Measurements from ENCODE around the gene HOXA9.
A peak's percentile ranks its signal among the peaks of the same experiment; 100 is the strongest.

HOXA9 gene

GRCh38 chr7:27130540-27131389, 34.6 kb downstream of the HOXA9 start, which contains the start of gene HOXA4 (continued):
- TF ChIP-seq ZBTB26 (tag by site-specific recombination; optimal IDR thresholded peaks at IDR 0.05) (peak; percentile 94), ZNF629 (tag by site-specific recombination; IDR thresholded peaks at IDR 0.05) (peak; percentile 63), ZNF280C (tag by site-specific recombination; IDR thresholded peaks at IDR 0.05) (no peak), ZNF843 (tag by site-specific recombination; IDR thresholded peaks at IDR 0.05) (peak; percentile 52), PRDM2 (tag by site-specific recombination; IDR thresholded peaks at IDR 0.05; ENCODE audit: borderline replicate concordance) (no peak), MZF1 (tag by site-specific recombination; IDR thresholded peaks at IDR 0.05; ENCODE audit: borderline replicate concordance) (peak; percentile 92), ZBTB6 (tag by site-specific recombination; IDR thresholded peaks at IDR 0.05) (0 out of 2 replicates have a peak, but pooled peaks have one; percentile 28), ZNF610 (tag by site-specific recombination; IDR thresholded peaks at IDR 0.05; ENCODE audit: borderline replicate concordance) (0 out of 2 replicates have a peak, but pooled peaks have one; percentile 68), ZNF707 (tag by site-specific recombination; IDR thresholded peaks at IDR 0.05) (no peak), ZFP37 (tag by site-specific recombination; IDR thresholded peaks at IDR 0.05) (peak; percentile 75; the same call in 1 of the 2 replicates), ZBTB20 (tag by site-specific recombination; IDR thresholded peaks at IDR 0.05) (peak; percentile 65; the same call in 1 of the 2 replicates), PRDM6 (tag by site-specific recombination; IDR thresholded peaks at IDR 0.05) (peak; percentile 93), RBAK (tag by site-specific recombination; IDR thresholded peaks at IDR 0.05) (no peak), ZNF366 (tag by site-specific recombination; conservative IDR thresholded peaks at IDR 0.05) (no peak), ZBTB11 (tag by site-specific recombination; conservative IDR thresholded peaks at IDR 0.05; ENCODE audit: low read depth) (peak; percentile 73), ZXDB (tag by site-specific recombination; IDR thresholded peaks at IDR 0.05) (peak; percentile 94), ZNF555 (tag by site-specific recombination; conservative IDR thresholded peaks at IDR 0.05) (no peak)
- TF ChIP-seq, protein P1, sequence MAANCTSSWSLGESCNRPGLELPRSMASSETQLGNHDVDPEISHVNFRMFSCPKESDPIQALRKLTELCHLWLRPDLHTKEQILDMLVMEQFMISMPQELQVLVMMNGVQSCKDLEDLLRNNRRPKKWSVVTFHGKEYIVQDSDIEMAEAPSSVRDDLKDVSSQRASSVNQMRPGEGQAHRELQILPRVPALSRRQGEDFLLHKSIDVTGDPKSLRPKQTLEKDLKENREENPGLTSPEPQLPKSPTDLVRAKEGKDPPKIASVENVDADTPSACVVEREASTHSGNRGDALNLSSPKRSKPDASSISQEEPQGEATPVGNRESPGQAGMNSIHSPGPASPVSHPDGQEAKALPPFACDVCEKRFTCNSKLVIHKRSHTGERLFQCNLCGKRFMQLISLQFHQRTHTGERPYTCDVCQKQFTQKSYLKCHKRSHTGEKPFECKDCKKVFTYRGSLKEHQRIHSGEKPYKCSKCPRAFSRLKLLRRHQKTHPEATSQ (tag by site-specific recombination; IDR thresholded peaks at IDR 0.05): no peak
- TF ChIP-seq, protein P2, sequence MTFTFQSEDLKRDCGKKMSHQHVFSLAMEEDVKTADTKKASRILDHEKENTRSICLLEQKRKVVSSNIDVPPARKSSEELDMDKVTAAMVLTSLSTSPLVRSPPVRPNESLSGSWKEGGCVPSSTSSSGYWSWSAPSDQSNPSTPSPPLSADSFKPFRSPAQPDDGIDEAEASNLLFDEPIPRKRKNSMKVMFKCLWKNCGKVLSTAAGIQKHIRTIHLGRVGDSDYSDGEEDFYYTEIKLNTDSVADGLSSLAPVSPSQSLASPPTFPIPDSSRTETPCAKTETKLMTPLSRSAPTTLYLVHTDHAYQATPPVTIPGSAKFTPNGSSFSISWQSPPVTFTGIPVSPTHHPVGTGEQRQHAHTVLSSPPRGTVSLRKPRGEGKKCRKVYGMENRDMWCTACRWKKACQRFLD (tag by site-specific recombination; IDR thresholded peaks at IDR 0.05): no peak
